Left lung (tissue), 10 donors: ENCODE measurements around the gene ANO1. TPM values are rescaled to one million over a fixed set of nuclear protein-coding genes. Genes with fewer than 3 reads are reported as not detected.

ENCODE experiments used
- ATAC-seq: fragments of 200-7000 bp; cut with Tn5 transposase; one replicate; pipeline ENCODE4 v1.9.1; 2020; ENCODE audit warnings: moderate library complexity
- DNase-seq, 4 donors: peaks; one replicate each; pipeline ENCODE4 v3.0.0-alpha.2; 2013 to 2020
- H3K27ac ChIP-seq, 2 donors: fragments of 200-600 bp; sonication (generic) in 1 of 2; one replicate each; pipeline versions ENCODE4 v1.5.0 to v1.8.0; 2020 to 2021
- H3K27me3 ChIP-seq, 2 donors: fragments of 200-600 bp; sonication (generic) in 1 of 2; one replicate each; pipeline versions ENCODE4 v1.5.0 to v1.8.0; 2020 to 2021
- H3K36me3 ChIP-seq, 2 donors: fragments of 200-600 bp; sonication (generic) in 1 of 2; one replicate each; pipeline versions ENCODE4 v1.5.0 to v1.8.0; 2020 to 2021
- H3K4me1 ChIP-seq, 2 donors: fragments of 200-600 bp; one replicate each; pipeline ENCODE4 v1.8.0; 2021
- H3K4me3 ChIP-seq, 2 donors: fragments of 200-600 bp; sonication (generic) in 1 of 2; one replicate each; pipeline versions ENCODE4 v1.5.0 to v1.8.0; 2020 to 2021; ENCODE audit warnings: mild to moderate bottlenecking in 1 of 2
- H3K9me3 ChIP-seq, 2 donors: fragments of 200-600 bp; sonication (generic) in 1 of 2; one replicate each; pipeline versions ENCODE4 v1.5.0 to v1.8.0; 2020 to 2021
- CTCF ChIP-seq, 2 donors: fragments of 200-600 bp; sonication (generic) in 1 of 2; IDR thresholded peaks; one replicate each; pipeline versions ENCODE4 v1.5.0 to v1.8.0; 2021; ENCODE audit warnings: antibody characterized with exemption in 2 of 2
- intact Hi-C, 2 donors: fragments of 100-400 bp; cut with DNase I; formaldehyde crosslinking; loops; one replicate each; pipeline versions ENCODE4 v1.11.2 to v1.14.2; 2022
- polyA plus RNA-seq, 6 donors: library from polyadenylated mRNA; unstranded; fragments of 120-200 nt; gene quantifications; one replicate each; pipeline ENCODE4 v1.2.1, GENCODE V29; 2013; ENCODE audit not compliant: insufficient read length in 6 of 6
- total RNA-seq, 2 donors: library from RNA; stranded (reverse); fragmentation: NEBNext Ultra II Directional; extraction: Animal tissue kit (Norgen Biotek cat#: 25700); gene quantifications; one replicate each; pipeline ENCODE4 v1.2.1, GENCODE V29; 2021
- donor health status: DM: no; HTN: yes; CAD: no.
- donor health status: DM: no; HTN: no; CAD: no.

The ANO1 gene
- total and polyA plus RNA-seq, 8 donors = 4.9 to 13.2 (median 7.0) TPM

GRCh38 chr11:70139785-70140410 is 61.8 kb downstream of the ANO1 start:
- intact Hi-C loops = no loop called here
- Histone ChIP-seq H3K4me3 (no peak overlapping the region), H3K36me3 (no peaks in the 10 kb centered on the region), H3K4me1 (peaks cover 0 to 5% of the 10 kb centered on the region in 2 donors), H3K27ac (peak overlapping the region in 1 of 2 donors; percentile 55), H3K9me3 (no peaks in the 10 kb centered on the region), H3K27me3 (peaks cover 0 to 46% of the 10 kb centered on the region in 2 donors)
- DNase-seq (peak in 1 of 4 donors; percentile 47), ATAC-seq (peak; percentile 70)
- TF ChIP-seq CTCF (IDR thresholded peaks at IDR 0.05) = no peak

- intact Hi-C loops = no loop called here
- Histone ChIP-seq H3K27me3 (peaks cover 0 to 54% of the 10 kb centered on the region in 2 donors), H3K27ac (no peak overlapping the region), H3K36me3 (no peaks in the 10 kb centered on the region), H3K9me3 (no peaks in the 10 kb centered on the region), H3K4me3 (no peak overlapping the region), H3K4me1 (peaks cover 0 to 5% of the 10 kb centered on the region in 2 donors)
- DNase-seq = peak in 2 of 4 donors; percentile 30 to 54
- no peak for TF ChIP-seq CTCF (IDR thresholded peaks at IDR 0.05)
- no peak for ATAC-seq
These were observed 62.8 kb downstream of the ANO1 start for GRCh38 chr11:70140711-70141485.

- ATAC-seq = peak; percentile 15
- intact Hi-C loops = no loop called here
- peak in 3 of 4 donors; percentile 37 to 56 (median 53) for DNase-seq
- peaks cover 0 to 5% of the 10 kb centered on the region in 2 donors for H3K4me1 ChIP-seq
- no peak overlapping the region for H3K4me3 ChIP-seq
- TF ChIP-seq CTCF (IDR thresholded peaks at IDR 0.05) = no peak
- H3K27me3 ChIP-seq = peaks cover 0 to 62% of the 10 kb centered on the region in 2 donors
- H3K9me3 ChIP-seq = no peaks in the 10 kb centered on the region
- no peak overlapping the region for H3K27ac ChIP-seq
- no peaks in the 10 kb centered on the region for H3K36me3 ChIP-seq
These were observed 63.5 kb downstream of the ANO1 start for GRCh38 chr11:70141486-70142220.

GRCh38 chr11:70142221-70142875 is 64.2 kb downstream of the ANO1 start:
- H3K27me3 ChIP-seq = peaks cover 0 to 69% of the 10 kb centered on the region in 2 donors
- ATAC-seq (no peak), DNase-seq (peak in 1 of 4 donors; percentile 28)
- no peak for TF ChIP-seq CTCF (IDR thresholded peaks at IDR 0.05)
- H3K4me3 ChIP-seq = no peak overlapping the region
- intact Hi-C loops = no loop called here
- H3K36me3 ChIP-seq = no peaks in the 10 kb centered on the region
- H3K4me1 ChIP-seq = peaks cover 0 to 5% of the 10 kb centered on the region in 2 donors
- no peak overlapping the region for H3K27ac ChIP-seq
- H3K9me3 ChIP-seq = no peaks in the 10 kb centered on the region
